Lower leg skin (tissue), 3 donors: Measurements from ENCODE around the gene AP1G1.

Source experiments
- CTCF ChIP-seq, 3 donors: fragments of 450-650 bp; IDR thresholded peaks; one replicate each; pipeline ENCODE4 v1.5.1; 2016; ENCODE audit warnings: antibody characterized with exemption in 3 of 3, mild to moderate bottlenecking in 3 of 3, moderate library complexity in 2 of 3
- POLR2A ChIP-seq, 2 donors: fragments of 450-650 bp; IDR thresholded peaks; one replicate each; pipeline ENCODE4 v1.6.1; 2016 to 2017; ENCODE audit warnings: antibody characterized with exemption in 2 of 2, mild to moderate bottlenecking in 1 of 2, moderate library complexity in 1 of 2

GRCh38 chr16:71848622-71849021 lies 40.0 kb upstream of the AP1G1 start:
- TF ChIP-seq CTCF (IDR thresholded peaks at IDR 0.05) (no peak), POLR2A (IDR thresholded peaks at IDR 0.05) (no peak)
